Transverse colon (tissue), 4 donors: Measurements from ENCODE around the gene TBX10.

Experiments
- CTCF ChIP-seq, 5 experiments: fragments of 200-600 bp in 3 of 5; fragments of 450-650 bp in 2 of 5; sonication (generic) in 3 of 5; IDR thresholded peaks; 1 replicate in 2 of 5; 2 replicates in 3 of 5; pipeline ENCODE4 v1.5.1; 2016 to 2017; ENCODE audit warnings: antibody characterized with exemption in 5 of 5, inconsistent platforms in 3 of 5, mild to moderate bottlenecking in 2 of 5, moderate library complexity in 1 of 5
- EP300 ChIP-seq: sonication (generic); formaldehyde crosslinking; IDR thresholded peaks from one replicate; pipeline ENCODE4 v1.6.1; 2017; ENCODE audit warnings: antibody characterized with exemption, low read depth
- POLR2A ChIP-seq: fragments of 450-650 bp; IDR thresholded peaks from one replicate; pipeline ENCODE4 v1.6.1; 2016; ENCODE audit warnings: antibody characterized with exemption, mild to moderate bottlenecking, moderate library complexity
- POLR2AphosphoS5 ChIP-seq, 3 donors: sonication (generic); formaldehyde crosslinking; IDR thresholded peaks; one replicate each; pipeline ENCODE4 v1.6.1; 2016; ENCODE audit warnings: antibody characterized with exemption in 3 of 3

GRCh38 chr11:67631411-67631810, 8.2 kb downstream of the TBX10 start:
- no peak for TF ChIP-seq CTCF (IDR thresholded peaks at IDR 0.05)
- no peak for TF ChIP-seq POLR2AphosphoS5 (IDR thresholded peaks at IDR 0.05)
- no peak for TF ChIP-seq POLR2A
- TF ChIP-seq EP300 = no peak
